Neural cell (in vitro differentiated cells): Measurements from ENCODE around the gene TCP11L1. TPM values are rescaled to one million over a fixed set of nuclear protein-coding genes. Genes with fewer than 3 reads are reported as not detected.

Experiments
- H2AFZ ChIP-seq: fragments of 200-600, 300-800 bp; sonication (generic), shearing (Covaris generic); 2 replicates; pipeline ENCODE4 v1.6.0; 2014; ENCODE audit warnings: low read depth, mild to moderate bottlenecking, antibody characterized with exemption, low read length, moderate library complexity
- H3F3A ChIP-seq: fragments of 200-600 bp; shearing (Covaris generic); 2 replicates; pipeline ENCODE4 v1.6.1; 2016; ENCODE audit warnings: mild to moderate bottlenecking, moderate library complexity, mixed read lengths, antibody characterized with exemption, low read length; ENCODE audit not compliant: insufficient read depth, poor library complexity, severe bottlenecking
- H3K27ac ChIP-seq: fragments of 200-600, 300-800 bp; sonication (generic), shearing (Covaris generic); 2 replicates; pipeline ENCODE4 v1.5.1; 2014; ENCODE audit warnings: mild to moderate bottlenecking, low read length, moderate library complexity
- H3K27me3 ChIP-seq: fragments of 300-800, 200-600 bp; sonication (generic), shearing (Covaris generic); 2 replicates; pipeline ENCODE4 v1.6.0; 2014; ENCODE audit warnings: mild to moderate bottlenecking, low read depth, low read length, moderate library complexity; ENCODE audit not compliant: insufficient read depth
- H3K36me3 ChIP-seq: fragments of 300-800, 200-600 bp; sonication (generic), shearing (Covaris generic); 2 replicates; pipeline ENCODE4 v1.5.1; 2014; ENCODE audit warnings: mild to moderate bottlenecking, antibody characterized with exemption, low read length, moderate library complexity; ENCODE audit not compliant: insufficient read depth
- H3K4me2 ChIP-seq: fragments of 300-800, 200-600 bp; sonication (generic), shearing (Covaris generic); 2 replicates; pipeline ENCODE4 v1.6.0; 2014; ENCODE audit warnings: mild to moderate bottlenecking, low read length
- H3K4me3 ChIP-seq: fragments of 300-800, 200-600 bp; sonication (generic), shearing (Covaris generic); 2 replicates; pipeline ENCODE4 v1.5.1; 2014; ENCODE audit warnings: mild to moderate bottlenecking, low read length, moderate library complexity
- H3K79me2 ChIP-seq: fragments of 200-600 bp; shearing (Covaris generic); replicated peaks from 2 replicates; pipeline ENCODE4 v1.6.0; 2014; ENCODE audit warnings: mild to moderate bottlenecking, low read length, moderate library complexity; ENCODE audit not compliant: insufficient read depth
- H3K9ac ChIP-seq: fragments of 300-800, 200-600 bp; sonication (generic), shearing (Covaris generic); 2 replicates; pipeline ENCODE4 v1.6.1; 2016; ENCODE audit warnings: mild to moderate bottlenecking, low read length, mixed read lengths
- H3K9me2 ChIP-seq: fragments of 200-600 bp; shearing (Covaris generic); 2 replicates; pipeline ENCODE4 v1.6.1; 2016; ENCODE audit warnings: mild to moderate bottlenecking, low read length, mixed read lengths; ENCODE audit not compliant: insufficient read depth
- H3K9me3 ChIP-seq: fragments of 200-600, 300-800 bp; sonication (generic), shearing (Covaris generic); 2 replicates; pipeline ENCODE4 v1.6.1; 2016; ENCODE audit warnings: mild to moderate bottlenecking, mixed run types, low read length, moderate library complexity, mixed read lengths
- H4K20me1 ChIP-seq: fragments of 200-600 bp; shearing (Covaris generic); 2 replicates; pipeline ENCODE4 v1.6.1; 2016; ENCODE audit warnings: mild to moderate bottlenecking, mixed run types; ENCODE audit not compliant: insufficient read depth
- EP300 ChIP-seq: fragments of 450-650 bp; conservative IDR thresholded peaks from 2 replicates; pipeline ENCODE4 v1.6.1; 2014; ENCODE audit warnings: antibody characterized with exemption, mild to moderate bottlenecking, moderate library complexity; ENCODE audit not compliant: poor library complexity, severe bottlenecking
- EZH2 ChIP-seq: fragments of 200-600, 300-800 bp; shearing (Covaris generic), sonication (generic); IDR thresholded peaks from 2 replicates; pipeline ENCODE4 v1.6.1; 2014; ENCODE audit warnings: antibody characterized with exemption, low read length, borderline replicate concordance, mild to moderate bottlenecking; ENCODE audit not compliant: insufficient read depth, poor library complexity, severe bottlenecking
- MXI1 ChIP-seq: fragments of 450-650 bp; conservative IDR thresholded peaks from 2 replicates; pipeline ENCODE4 v1.6.1; 2014; ENCODE audit warnings: antibody characterized with exemption, mild to moderate bottlenecking; ENCODE audit not compliant: poor library complexity, severe bottlenecking
- POLR2AphosphoS5 ChIP-seq: IDR thresholded peaks from 2 replicates; pipeline ENCODE4 v1.6.1; 2012
- RAD21 ChIP-seq: fragments of 450-650 bp; conservative IDR thresholded peaks from 2 replicates; pipeline ENCODE4 v1.6.1; 2014; ENCODE audit warnings: antibody characterized with exemption, mild to moderate bottlenecking, moderate library complexity
- SMC3 ChIP-seq: fragments of 450-650 bp; conservative IDR thresholded peaks from 2 replicates; pipeline ENCODE4 v1.6.1; 2014; ENCODE audit warnings: antibody characterized with exemption, mild to moderate bottlenecking, moderate library complexity; ENCODE audit not compliant: poor library complexity
- TAF1 ChIP-seq: IDR thresholded peaks from 2 replicates; pipeline ENCODE4 v1.6.1; 2012; ENCODE audit warnings: low read depth
- polyA plus RNA-seq: library from polyadenylated mRNA; depleted of rRNA; stranded (reverse); fragments of >200 nt; gene quantifications from 2 replicates; pipeline ENCODE4 v1.2.3, GENCODE V29; 2014
- TF ChIP-seq, protein P1 (sequence below): fragments of 450-650 bp; IDR thresholded peaks from 2 replicates; pipeline ENCODE4 v1.5.1; 2014; ENCODE audit warnings: antibody characterized with exemption, mild to moderate bottlenecking, moderate library complexity; ENCODE audit not compliant: poor library complexity, severe bottlenecking
- TF ChIP-seq, protein P2 (sequence below): IDR thresholded peaks from 2 replicates; pipeline ENCODE4 v1.6.1; 2012; ENCODE audit warnings: borderline replicate concordance

TCP11L1 gene
- polyA plus RNA-seq, 1 donor from 2014 or later, result 12.5 TPM

DNA sequence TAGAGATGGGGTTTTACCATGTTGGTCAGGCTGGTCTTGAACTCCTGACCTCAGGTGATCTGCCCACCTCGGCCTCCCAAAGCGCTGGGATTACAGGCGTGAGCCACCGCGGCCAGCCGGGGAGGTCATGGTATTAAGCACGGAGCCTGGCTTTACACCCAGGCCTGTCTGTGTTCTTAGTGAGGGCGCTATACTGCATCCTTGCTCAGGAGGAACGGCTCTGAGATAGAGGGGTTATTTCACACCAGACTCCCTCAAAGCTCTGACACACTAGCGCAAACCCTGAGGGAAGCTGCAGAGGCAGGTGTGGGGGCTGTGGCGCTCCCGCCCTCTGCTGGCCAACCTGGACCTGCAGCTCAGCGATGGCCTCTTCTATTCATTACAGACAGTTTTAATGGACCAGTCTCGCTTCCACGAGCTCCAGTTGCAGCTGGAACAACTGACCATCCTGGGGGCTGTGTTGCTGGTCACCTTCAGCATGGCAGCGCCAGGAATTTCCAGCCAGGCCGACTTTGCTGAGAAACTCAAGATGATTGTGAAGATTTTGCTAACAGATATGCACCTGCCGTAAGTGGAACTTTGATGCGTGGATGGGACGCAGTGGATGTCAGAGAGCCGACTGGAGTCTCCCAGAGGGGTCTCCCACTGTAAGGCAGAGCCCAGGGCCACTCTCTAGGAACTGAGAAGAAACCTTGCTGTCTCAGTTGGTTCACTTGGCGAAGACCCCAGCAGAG lies 26.2 kb downstream of the TCP11L1 start:
- Histone ChIP-seq H3K9me2 (no peaks in the 10 kb centered on the region), H3K79me2 (no peaks in the 10 kb centered on the region), H3K27me3 (no peaks in the 10 kb centered on the region), H3F3A (no peaks in the 10 kb centered on the region), H3K36me3 (no peaks in the 10 kb centered on the region), H2AFZ (no peak overlapping the region), H3K4me2 (no peak overlapping the region), H3K27ac (no peak overlapping the region), H4K20me1 (no peaks in the 10 kb centered on the region), H3K9me3 (no peaks in the 10 kb centered on the region), H3K9ac (no peak overlapping the region), H3K4me3 (no peak overlapping the region)
- TF ChIP-seq MXI1, result no peak
- peak; percentile 71 for TF ChIP-seq RAD21
- TF ChIP-seq EZH2, result no peak
- TF ChIP-seq SMC3, result peak; percentile 83
- TF ChIP-seq, protein P1, sequence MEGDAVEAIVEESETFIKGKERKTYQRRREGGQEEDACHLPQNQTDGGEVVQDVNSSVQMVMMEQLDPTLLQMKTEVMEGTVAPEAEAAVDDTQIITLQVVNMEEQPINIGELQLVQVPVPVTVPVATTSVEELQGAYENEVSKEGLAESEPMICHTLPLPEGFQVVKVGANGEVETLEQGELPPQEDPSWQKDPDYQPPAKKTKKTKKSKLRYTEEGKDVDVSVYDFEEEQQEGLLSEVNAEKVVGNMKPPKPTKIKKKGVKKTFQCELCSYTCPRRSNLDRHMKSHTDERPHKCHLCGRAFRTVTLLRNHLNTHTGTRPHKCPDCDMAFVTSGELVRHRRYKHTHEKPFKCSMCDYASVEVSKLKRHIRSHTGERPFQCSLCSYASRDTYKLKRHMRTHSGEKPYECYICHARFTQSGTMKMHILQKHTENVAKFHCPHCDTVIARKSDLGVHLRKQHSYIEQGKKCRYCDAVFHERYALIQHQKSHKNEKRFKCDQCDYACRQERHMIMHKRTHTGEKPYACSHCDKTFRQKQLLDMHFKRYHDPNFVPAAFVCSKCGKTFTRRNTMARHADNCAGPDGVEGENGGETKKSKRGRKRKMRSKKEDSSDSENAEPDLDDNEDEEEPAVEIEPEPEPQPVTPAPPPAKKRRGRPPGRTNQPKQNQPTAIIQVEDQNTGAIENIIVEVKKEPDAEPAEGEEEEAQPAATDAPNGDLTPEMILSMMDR, result peak; percentile 75

DNA sequence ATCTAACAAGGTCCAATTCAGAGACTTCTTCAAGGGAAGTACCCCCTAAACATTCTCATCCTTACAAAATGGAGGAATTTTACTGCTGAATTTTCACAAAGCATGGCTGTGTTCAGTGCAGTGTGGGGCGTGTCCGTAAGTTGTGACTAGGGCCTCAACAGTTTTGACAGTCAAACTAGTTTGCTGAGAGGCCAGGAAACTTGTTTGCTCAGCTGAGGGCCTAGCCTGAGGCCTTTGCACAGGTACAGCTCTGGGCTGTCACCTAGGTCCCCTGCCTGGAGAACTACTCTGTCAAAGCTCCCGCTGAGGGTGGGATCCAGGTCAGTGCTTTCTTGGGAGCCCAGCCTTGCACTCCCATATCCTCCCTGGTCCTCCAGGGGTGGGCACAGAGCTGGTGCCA lies 27.9 kb downstream of the TCP11L1 start:
- Histone ChIP-seq H3K79me2 (no peaks in the 10 kb centered on the region), H3K9me2 (no peaks in the 10 kb centered on the region), H3K36me3 (no peaks in the 10 kb centered on the region), H3K9ac (no peak overlapping the region), H3K4me3 (no peak overlapping the region), H3F3A (no peaks in the 10 kb centered on the region), H4K20me1 (no peaks in the 10 kb centered on the region), H3K27me3 (no peaks in the 10 kb centered on the region), H3K27ac (no peak overlapping the region), H2AFZ (no peak overlapping the region), H3K4me2 (no peak overlapping the region), H3K9me3 (no peaks in the 10 kb centered on the region)
- TF ChIP-seq POLR2AphosphoS5, result no peak
- no peak for TF ChIP-seq TAF1
- TF ChIP-seq RAD21, result no peak
- no peak for TF ChIP-seq SMC3
- TF ChIP-seq EZH2, result no peak
- no peak for TF ChIP-seq MXI1
- TF ChIP-seq, protein P1, result no peak
- TF ChIP-seq EP300, result no peak
- TF ChIP-seq, protein P2, sequence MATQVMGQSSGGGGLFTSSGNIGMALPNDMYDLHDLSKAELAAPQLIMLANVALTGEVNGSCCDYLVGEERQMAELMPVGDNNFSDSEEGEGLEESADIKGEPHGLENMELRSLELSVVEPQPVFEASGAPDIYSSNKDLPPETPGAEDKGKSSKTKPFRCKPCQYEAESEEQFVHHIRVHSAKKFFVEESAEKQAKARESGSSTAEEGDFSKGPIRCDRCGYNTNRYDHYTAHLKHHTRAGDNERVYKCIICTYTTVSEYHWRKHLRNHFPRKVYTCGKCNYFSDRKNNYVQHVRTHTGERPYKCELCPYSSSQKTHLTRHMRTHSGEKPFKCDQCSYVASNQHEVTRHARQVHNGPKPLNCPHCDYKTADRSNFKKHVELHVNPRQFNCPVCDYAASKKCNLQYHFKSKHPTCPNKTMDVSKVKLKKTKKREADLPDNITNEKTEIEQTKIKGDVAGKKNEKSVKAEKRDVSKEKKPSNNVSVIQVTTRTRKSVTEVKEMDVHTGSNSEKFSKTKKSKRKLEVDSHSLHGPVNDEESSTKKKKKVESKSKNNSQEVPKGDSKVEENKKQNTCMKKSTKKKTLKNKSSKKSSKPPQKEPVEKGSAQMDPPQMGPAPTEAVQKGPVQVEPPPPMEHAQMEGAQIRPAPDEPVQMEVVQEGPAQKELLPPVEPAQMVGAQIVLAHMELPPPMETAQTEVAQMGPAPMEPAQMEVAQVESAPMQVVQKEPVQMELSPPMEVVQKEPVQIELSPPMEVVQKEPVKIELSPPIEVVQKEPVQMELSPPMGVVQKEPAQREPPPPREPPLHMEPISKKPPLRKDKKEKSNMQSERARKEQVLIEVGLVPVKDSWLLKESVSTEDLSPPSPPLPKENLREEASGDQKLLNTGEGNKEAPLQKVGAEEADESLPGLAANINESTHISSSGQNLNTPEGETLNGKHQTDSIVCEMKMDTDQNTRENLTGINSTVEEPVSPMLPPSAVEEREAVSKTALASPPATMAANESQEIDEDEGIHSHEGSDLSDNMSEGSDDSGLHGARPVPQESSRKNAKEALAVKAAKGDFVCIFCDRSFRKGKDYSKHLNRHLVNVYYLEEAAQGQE, result no peak
